Kidney tubule cell (primary cell): ENCODE results near the gene ARHGAP28.
A peak's percentile ranks its signal among the peaks of the same experiment; 100 is the strongest.
"Not testable (repeated sequence)": the region's sequence is repeated elsewhere in the genome, so short reads cannot be mapped to it uniquely, and the experiment has no call there.

ENCODE experiments used
- DNase-seq: peaks from one replicate; pipeline ENCODE4 v3.0.0-alpha.2; 2018; ENCODE audit warnings: low spot score

Gene ARHGAP28

DNA sequence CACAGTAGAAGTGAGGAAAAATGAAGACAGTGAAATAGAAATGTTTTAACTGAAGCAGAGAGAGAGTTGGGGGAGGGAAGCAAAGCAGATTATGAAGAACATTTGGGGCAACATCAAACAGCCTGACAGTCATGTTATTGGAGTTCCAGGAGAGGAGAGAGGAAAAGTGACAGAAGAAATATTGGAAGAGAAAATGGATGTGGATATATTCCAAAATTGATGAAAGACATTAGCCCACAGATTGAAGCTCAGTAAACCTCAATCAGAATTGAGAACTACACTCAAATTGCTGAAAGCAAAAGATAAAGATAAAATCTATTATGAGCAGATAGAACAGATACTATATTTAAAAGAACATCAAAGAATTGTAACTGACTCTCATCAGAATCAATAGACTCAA lies 90.8 kb downstream of the ARHGAP28 start:
- no peak for DNase-seq

DNA sequence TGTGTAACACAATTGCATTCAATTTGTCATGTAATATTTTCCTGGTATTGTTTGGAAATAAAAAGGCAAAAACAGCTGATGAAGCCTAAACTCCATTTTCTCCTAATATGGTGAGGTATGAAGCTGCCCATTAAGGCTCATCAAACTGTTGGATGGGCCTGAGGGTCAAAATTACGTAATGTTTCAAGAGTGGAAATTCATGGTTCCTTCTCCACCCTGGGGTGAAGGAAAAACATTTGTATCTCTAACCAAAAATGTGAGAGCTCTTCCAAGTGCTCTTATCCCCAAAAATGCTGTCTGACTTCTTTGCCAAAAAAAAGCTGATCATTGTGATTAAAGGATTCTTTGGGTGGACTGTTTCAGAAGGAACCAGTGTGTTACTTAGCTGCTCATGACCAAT lies 91.8 kb downstream of the ARHGAP28 start:
- no peak for DNase-seq

DNA sequence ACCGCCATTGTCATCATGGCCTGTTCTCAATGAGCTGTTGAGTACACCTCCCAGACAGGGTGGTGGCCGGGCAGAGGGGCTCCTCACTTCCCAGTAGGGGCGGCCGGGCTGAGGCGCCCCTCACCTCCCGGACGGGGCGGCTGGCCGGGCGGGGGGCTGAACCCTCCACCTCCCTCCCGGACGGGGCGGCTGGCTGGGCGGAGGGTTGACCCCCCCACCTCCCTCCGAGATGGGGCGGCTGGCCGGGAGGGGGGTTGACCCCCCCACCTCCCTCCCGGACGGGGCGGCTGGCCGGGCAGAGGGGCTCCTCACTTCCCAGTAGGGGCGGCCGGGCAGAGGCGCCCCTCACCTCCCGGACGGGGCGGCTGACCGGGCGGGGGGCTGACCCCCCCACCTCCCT lies 97.6 kb downstream of the ARHGAP28 start:
- DNase-seq = not testable (repeated sequence)

DNA sequence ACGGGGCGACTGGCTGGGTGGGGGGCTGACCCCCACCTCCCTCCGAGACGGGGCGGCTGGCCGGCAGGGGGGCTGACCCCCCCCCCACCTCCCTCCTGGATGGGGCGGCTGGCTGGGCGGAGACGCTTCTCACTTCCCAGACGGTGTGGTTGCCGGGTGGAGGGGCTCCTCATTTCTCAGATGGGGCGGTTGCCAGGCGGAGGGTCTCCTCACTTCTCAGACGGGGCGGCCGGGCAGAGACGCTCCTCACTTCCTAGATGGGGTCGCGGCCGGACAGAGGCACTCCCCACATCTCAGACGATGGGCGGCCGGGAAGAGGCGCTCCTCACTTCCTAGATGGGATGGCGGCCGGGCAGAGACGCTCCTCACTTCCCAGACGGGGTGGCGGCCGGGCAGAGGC lies 98.0 kb downstream of the ARHGAP28 start:
- not testable (repeated sequence) for DNase-seq

DNA sequence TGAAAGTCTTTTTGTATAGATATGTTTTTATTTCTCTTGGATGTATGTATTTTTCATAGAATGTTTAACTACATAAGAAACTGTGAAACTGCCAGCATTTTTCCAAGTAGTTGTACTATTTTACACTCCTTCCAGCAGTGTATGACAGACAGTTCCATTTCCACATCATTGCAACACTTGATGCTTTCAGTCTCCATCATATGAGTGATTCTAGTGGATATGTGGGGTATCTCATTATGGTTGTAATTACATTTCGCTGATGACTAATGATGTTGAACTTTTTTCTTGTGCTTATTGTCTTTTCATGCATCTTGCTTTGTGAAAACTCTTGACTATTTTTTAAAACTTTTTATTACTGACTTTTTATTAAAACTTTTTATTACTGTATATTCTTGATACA lies 101.4 kb downstream of the ARHGAP28 start:
- no peak for DNase-seq

DNA sequence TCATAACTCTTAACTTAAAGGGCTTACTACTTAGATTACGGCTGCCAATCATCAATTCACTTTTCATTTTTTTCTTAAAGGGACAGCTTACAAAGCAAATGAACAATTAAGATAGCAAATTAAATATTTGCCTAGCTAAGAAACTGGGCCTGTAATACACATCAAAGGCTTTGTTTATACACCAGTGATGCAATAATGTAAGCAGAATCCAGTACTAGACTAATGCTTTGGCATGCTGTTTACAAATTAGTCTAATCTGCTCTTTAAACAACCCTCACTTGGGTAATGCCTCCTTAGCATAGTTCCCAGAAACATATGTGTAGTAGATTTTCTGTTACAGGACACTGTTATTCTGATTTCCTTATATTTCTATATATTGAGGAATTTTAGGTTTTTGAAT lies 105.8 kb downstream of the ARHGAP28 start:
- DNase-seq = no peak

DNA sequence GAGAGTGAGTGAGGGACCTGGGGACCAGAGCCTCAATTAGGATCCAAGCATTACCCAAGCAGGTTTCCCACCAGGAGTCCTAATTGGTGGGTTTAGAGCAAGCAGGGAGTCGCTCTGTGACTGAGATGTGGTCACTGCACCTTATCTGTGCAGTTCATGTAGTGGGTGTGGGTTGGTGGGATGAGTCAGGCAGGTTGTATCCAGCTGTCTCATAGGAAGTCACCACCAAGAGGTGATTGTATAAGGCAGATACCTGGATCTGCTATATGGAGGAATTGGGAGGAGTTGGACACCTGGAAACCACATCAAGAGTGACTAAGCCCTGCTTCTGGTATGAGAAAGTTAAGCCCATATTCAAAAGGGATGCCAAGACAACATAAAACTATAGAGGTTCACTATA lies 106.8 kb downstream of the ARHGAP28 start:
- peak; percentile 73 for DNase-seq

DNA sequence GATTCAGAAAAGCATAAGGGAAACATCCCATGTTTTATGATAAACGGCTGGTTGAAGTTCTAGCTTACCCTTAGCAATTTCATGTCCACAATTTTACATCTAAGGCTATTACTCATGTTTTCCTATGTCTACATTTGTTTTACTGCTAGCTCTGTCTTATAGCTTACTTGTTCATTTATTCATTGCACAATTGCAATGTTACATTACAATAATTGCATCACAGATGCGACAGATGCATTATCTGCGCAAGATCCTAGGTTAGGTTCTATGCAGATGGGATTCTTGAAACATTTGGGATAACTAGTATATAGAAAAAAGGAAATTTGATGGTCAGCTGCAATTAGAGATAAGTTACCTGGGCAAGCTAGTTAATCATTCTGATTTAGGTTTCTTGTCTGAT lies 108.4 kb downstream of the ARHGAP28 start:
- DNase-seq = no peak

DNA sequence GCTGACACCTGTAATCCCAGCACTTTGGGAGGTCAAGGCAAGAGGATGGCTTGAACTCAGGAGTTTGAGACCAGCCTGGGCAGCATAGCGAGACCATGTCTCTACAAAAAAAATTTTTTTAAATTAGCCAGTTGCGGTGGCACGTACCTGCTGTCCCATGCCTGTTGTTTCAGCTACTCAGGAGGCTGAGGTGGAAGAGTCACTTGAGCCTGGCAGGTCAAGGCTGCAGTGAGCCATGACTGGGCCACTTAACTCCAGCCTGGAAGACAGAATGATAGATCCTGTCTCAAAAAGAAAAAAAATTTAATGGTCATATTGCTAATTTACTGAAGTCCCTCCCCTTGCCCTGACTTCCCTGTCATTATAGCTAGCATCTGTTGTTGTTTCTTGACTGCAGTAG lies 112.6 kb downstream of the ARHGAP28 start:
- no peak for DNase-seq

DNA sequence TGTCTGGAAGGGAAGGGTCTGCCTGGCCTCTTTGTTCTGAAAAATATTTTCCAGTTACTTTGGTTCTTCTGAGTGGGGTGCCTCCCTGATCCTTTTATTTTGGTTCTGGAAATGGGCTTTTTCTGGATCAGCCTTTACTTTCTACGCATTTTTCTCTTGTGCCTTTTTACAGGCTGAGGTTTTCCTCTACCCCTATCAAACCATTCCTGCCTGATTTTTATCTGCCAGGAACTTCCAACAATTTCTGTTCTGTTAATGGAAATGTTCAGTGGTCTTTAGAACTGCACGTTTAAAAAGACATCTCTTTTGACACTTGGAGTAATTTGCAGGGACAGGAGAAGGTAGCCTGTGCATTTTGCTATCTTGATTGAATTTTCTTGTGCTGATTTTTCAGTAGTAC lies 113.8 kb downstream of the ARHGAP28 start:
- no peak for DNase-seq

DNA sequence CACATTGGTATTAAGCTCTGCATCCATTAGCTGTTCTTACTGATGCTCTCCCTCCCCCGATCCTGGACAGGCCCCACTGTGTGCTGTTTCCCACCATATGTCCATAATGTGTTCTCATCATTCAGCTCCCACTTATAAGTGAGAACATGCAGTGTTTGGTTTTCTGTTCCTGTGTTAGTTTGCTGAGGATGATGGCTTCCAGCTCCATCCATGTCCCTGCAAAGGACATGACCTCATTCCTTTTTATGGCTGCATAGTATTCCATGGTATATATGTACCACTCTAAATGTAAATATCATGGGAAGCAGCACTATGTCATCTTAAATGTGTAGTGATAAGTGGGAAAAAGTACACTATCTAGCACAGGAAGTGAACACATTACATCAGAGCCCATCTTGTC lies 116.0 kb downstream of the ARHGAP28 start:
- DNase-seq = not testable (repeated sequence)

DNA sequence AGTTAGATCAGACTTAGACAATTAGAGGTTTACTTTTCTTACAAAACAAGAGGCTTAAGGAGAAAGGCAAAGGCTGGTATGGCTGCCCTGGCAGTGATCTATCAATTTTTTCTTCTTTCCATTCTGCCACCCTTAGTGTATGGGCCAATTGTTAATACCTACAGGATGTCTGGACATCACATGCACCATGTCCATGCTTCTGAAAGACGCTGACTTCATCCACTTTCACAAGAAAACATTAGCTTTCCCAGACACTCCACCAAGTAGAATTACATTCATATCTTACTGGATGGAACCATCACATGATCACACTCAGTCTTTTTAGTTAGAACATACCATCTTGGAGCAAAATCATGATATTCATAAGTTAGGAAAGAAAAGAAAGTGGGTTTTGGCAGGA lies 120.9 kb downstream of the ARHGAP28 start:
- DNase-seq = no peak

DNA sequence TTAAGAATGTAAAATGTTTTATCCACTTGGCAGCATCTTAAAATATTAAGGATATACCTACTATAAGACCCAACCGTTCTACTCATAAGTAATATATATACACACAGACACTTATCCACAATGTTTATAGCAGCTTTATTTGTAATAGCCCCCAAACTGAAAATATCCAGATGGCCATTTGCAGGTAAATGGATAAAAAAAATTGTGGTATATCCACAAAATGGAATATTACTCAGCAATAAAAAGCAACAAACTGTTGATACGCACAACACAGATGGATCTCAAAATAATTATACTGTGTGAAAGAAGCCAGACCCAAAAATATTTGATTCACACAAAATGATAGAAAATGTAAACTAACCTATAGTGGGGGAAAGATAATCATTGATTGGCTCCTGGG lies 122.0 kb downstream of the ARHGAP28 start:
- no peak for DNase-seq

DNA sequence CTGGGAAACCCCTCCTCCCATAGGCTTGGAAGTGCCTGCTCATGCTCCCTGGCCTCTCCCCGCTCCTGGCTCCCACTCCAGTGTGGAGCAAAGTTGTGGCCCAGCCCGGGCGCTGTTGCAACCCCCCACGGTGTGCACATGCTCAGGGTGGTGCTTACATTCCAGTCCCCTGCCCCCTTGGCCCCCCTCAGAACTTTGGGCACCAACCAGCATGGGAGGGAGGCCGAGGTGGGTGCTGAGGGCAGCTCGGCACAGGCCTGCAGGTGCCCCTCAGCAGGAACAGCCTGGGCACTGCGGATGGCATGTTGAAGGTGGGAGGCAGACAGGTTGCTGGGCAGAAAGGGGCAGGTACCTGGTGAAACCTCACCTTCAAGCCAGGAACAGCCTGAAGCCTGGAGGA lies 125.3 kb downstream of the ARHGAP28 start:
- DNase-seq = no peak

DNA sequence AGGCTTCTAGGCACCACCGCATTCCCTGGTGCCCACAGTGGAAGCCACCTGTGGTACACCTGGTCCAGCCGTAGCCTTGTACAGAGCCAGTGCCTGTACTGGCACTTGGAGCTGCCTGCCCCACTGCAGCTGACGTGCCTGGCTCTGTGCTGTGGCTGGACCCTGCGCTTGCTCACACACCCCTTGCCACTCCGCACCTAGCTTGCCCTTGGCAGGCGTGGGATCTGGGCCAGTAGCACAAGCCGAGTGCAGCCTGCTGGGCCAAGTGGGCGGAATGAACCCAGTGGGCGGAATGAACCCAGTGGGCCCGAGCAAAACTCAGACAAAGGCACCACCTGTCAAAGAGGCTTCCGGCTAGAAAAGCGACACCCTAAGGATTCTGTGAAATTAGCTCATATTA lies 126.3 kb downstream of the ARHGAP28 start:
- no peak for DNase-seq

DNA sequence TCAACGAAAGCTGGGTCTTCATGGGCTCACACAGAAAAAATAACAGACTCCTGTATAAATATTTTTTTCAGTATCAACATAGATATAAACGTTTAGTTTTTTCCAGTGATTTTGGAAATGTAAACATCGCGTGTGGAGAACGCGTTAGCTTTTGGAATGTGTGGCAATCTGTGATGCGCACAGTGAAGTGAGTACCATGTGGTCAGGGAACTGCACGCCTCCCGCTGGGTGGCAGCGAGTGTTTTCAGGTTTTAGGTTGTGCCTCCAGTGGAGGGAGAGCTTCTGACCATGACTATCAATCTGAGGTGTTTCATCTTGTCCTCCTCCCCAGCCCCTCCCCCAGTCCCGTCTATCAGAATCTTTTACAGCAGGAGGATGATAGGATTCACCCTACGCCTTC lies 127.8 kb downstream of the ARHGAP28 start:
- no peak for DNase-seq

DNA sequence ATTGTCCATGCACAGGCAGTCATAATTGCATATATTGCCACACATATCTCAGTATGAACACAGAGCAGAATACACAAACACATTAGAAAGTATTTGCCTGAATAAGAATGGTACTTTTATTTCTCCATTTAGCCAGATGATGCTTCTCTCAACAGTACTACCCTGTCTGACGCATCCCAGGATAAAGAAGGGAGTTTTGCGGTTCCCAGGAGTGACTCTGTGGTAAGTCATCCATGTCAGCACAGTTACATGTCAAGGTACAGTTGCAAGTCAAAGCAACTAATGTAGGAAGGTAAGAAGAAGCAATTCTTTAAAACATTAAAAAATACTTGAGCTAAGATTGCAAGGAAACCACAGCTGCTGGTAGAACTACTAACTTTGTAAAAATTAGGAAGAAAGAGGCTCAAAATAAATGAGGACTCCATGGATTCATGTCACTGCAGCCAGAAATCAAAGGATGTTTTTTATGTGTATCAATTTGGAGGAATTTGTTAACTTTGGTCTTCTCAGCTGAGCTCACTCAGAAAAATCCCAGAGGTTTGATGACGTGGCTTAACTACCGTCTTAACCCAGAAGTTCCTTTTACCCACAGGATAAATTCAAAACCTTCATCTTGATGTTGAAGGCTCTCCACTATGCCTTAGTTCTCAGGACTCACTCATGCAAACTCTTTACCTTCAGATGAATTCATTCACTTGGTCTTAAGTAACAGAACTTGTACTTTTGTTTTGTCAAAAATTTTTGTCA lies 130.3 kb downstream of the ARHGAP28 start:
- DNase-seq = peak; percentile 62

DNA sequence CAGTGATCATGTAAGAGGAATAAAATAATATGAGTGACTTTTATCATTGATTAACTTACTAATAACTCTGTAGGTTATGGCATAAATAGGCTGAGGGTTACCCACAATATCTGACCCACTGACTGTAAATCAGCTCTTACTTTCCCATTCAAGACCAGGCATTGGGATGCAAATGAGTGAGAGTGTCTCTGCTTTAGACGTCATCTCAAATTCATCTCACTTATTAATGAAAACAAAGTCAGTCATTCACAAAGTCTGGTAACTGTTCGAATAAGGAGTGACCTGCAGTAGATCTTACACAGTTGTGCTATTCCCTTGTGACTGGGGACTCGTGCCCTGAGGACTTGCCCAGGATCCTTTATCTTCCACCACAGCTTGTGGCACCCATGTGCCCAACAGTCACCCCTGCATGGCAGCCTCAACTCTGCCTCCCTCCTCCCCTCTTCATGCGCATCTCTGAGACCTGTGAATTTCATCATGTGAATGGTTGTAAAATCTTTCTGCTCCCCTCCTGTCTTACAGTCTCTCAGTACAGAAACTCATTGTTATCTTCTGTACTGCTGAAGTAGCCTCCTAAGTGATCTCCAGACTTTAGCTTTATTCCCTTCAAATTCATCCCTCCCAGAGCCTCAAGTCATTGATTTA lies 131.4 kb downstream of the ARHGAP28 start:
- no peak for DNase-seq

DNA sequence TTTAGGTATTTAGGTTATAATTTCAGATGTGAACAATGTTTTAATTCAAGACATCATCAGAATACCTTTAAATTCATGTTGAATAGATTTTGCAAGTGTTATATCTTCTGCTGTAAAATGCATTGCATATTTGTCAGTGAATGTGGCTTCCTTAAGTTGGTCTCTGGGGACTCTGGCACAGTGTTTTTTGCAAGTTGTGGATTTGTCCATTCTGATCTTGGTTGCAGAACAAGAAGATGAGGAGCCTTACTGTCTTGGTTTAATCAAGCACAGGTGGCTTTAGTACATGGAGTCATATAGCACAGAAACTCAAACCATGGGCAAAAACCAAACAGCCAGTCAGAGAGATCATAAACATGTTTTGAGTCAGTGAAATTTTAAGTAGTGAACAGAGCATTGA lies 135.7 kb downstream of the ARHGAP28 start:
- no peak for DNase-seq

DNA sequence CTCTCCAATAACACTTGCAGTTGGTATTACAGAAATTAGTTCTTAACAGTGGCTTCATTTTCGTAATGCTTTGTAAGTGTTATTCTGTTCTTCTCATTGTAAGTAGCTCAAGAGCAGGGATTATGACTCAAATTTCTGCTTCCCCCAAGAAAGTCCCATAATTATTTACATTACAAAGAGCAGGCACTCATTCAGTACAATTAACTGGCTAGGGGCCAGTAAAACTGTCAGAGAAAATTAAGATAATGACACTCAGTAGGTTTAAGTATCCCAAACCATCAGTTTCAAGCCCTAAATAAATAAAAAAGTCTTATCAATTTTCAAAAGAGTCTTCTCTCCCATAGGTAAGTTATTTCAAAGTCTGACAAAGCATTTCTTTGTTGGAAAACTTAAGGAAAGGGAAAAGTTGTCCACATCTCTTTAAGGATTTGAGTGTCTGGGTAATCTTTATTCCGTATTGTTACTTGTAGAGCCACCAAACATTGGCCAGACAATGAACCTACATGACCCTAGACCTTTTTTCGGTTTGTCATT lies 137.1 kb downstream of the ARHGAP28 start:
- DNase-seq = no peak

DNA sequence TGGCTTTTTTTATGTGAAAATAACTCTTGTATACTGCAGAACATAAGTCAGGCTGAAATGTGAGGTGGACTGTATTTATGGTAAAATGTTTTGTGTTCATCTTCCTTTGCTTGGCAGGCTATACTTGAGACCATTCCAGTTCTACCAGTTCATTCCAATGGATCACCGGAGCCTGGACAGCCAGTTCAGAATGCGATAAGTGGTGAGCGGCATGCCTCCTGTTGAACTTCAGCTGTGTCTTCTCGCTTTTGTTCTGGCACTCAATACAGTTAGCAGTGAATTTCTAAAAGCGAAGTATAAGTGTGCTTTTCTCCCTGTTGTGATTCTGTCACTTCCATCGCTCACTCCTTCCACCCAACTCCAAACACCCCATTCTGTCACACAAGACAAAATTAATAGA lies 138.5 kb downstream of the ARHGAP28 start:
- no peak for DNase-seq

DNA sequence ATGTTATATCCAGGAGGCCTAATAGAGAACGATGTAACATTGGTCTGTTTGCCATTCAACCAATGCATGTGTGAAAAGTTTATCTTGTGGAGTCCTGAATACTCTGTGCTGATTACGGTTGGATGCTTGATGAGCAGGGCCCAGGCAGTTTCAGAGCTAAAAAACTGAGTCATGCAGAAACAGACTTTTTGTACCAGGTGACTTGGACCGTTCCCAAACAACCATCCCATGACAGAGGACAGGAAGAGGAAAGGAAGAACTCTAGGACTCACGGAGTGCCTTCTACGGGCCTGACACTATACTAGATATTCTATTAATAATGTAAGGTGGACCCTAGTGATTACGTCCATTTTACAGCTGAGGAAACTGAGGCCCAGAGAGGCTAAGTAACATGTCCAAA lies 142.1 kb downstream of the ARHGAP28 start:
- peak; percentile 48 for DNase-seq

DNA sequence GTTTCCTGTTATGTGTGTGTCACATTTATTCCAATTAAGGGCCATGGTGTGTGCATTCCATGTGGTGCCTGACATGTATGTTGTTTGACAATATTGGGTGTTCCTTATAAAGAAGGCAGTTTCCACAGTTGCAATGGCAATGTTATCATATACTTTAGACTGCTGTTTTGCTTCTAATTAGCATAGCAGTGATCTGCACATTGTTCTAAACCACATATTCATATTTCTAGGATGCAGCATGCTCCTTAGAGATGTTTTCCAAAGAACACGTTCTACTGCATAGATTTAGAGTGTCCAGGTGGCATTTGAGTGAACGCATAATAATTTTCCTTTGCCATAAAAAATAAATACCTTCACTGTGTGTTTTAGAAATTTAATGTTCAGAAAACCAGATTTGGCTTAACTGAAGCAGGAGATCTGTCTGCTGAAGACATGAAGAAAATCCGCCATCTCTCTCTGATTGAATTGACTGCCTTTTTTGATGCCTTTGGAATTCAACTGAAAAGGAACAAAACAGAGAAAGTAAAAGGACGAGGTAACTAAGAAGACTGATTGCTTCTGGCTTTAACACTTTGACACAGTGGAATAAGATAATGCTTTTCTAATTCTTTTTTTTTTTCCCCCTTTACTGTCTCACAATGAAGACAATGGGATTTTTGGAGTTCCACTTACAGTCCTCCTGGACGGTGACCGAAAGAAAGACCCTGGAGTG lies 143.7 kb downstream of the ARHGAP28 start:
- DNase-seq = no peak
